ENCODE results near the gene CDC14B.

GRCh38 chr9:96515621-96516470 is 103.8 kb downstream of the CDC14B start:
- TF ChIP-seq, protein P1, sequence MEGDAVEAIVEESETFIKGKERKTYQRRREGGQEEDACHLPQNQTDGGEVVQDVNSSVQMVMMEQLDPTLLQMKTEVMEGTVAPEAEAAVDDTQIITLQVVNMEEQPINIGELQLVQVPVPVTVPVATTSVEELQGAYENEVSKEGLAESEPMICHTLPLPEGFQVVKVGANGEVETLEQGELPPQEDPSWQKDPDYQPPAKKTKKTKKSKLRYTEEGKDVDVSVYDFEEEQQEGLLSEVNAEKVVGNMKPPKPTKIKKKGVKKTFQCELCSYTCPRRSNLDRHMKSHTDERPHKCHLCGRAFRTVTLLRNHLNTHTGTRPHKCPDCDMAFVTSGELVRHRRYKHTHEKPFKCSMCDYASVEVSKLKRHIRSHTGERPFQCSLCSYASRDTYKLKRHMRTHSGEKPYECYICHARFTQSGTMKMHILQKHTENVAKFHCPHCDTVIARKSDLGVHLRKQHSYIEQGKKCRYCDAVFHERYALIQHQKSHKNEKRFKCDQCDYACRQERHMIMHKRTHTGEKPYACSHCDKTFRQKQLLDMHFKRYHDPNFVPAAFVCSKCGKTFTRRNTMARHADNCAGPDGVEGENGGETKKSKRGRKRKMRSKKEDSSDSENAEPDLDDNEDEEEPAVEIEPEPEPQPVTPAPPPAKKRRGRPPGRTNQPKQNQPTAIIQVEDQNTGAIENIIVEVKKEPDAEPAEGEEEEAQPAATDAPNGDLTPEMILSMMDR (conservative IDR thresholded peaks at IDR 0.05; ENCODE audit: low read depth, low read length), result no peak
- no peak for TF ChIP-seq MAFK (IDR thresholded peaks at IDR 0.05; ENCODE audit: low read depth, low read length)
- TF ChIP-seq BHLHE40 (IDR thresholded peaks at IDR 0.05; ENCODE audit: low read depth, low read length), result no peak
- no peak for TF ChIP-seq MAZ (IDR thresholded peaks at IDR 0.05; ENCODE audit: borderline replicate concordance, low read depth, low read length)
- no peak for TF ChIP-seq CHD1 (IDR thresholded peaks at IDR 0.05; ENCODE audit: low read depth, low read length)
- peak; percentile 94 for TF ChIP-seq CEBPB (IDR thresholded peaks at IDR 0.05; ENCODE audit: low read depth, low read length)
- TF ChIP-seq RAD21 (IDR thresholded peaks at IDR 0.05; ENCODE audit: low read length), result no peak
- TF ChIP-seq POLR2A (IDR thresholded peaks at IDR 0.05; ENCODE audit: low read depth, low read length), result no peak
- no peak for TF ChIP-seq SMC3 (IDR thresholded peaks at IDR 0.05; ENCODE audit: low read depth, low read length)
- no peak for TF ChIP-seq RCOR1 (IDR thresholded peaks at IDR 0.05; ENCODE audit: insufficient replicate concordance, low read length)
- TF ChIP-seq NFE2L2 (IDR thresholded peaks at IDR 0.05; ENCODE audit: low read depth, low read length), result no peak
- no peak for TF ChIP-seq FOS (IDR thresholded peaks at IDR 0.05; ENCODE audit: low read depth, low read length)

Data from IMR-90 (cell line).